Duodenal mucosa (tissue), 2 donors: ENCODE data around the gene FRYL.
"Not testable (repeated sequence)": the region's sequence is repeated elsewhere in the genome, so short reads cannot be mapped to it uniquely, and the experiment has no call there.

Experiments
- H3K27ac ChIP-seq: one replicate; pipeline ENCODE4 v1.7.0; 2013; ENCODE audit warnings: low read depth, low read length
- H3K27me3 ChIP-seq, 2 donors: one replicate each; pipeline ENCODE4 v1.7.0; 2013; ENCODE audit warnings: low read length in 2 of 2, control low read depth in 1 of 2; ENCODE audit not compliant: insufficient read depth in 2 of 2, control insufficient read depth in 1 of 2
- H3K36me3 ChIP-seq, 2 donors: one replicate each; pipeline ENCODE4 v1.7.0; 2013; ENCODE audit warnings: low read length in 2 of 2, control low read depth in 1 of 2; ENCODE audit not compliant: insufficient read depth in 2 of 2, control insufficient read depth in 1 of 2
- H3K4me1 ChIP-seq, 2 donors: one replicate each; pipeline ENCODE4 v1.7.0; 2013; ENCODE audit warnings: low read length in 2 of 2, control low read depth in 1 of 2; ENCODE audit not compliant: insufficient read depth in 2 of 2, control insufficient read depth in 1 of 2
- H3K4me3 ChIP-seq, 2 donors: one replicate each; pipeline ENCODE4 v1.7.0; 2013; ENCODE audit warnings: low read length in 2 of 2, low read depth in 1 of 2
- H3K9ac ChIP-seq, 2 donors: one replicate each; pipeline ENCODE4 v1.7.0; 2013; ENCODE audit warnings: low read length in 2 of 2, low read depth in 1 of 2
- H3K9me3 ChIP-seq, 2 donors: one replicate each; pipeline ENCODE4 v1.7.0; 2013; ENCODE audit warnings: low read length in 2 of 2, control low read depth in 1 of 2; ENCODE audit not compliant: control insufficient read depth in 1 of 2

The FRYL gene

GRCh38 chr4:48649505-48649904 is 130.6 kb downstream of the FRYL start:
- Histone ChIP-seq H3K27me3 (no peaks in the 10 kb centered on the region), H3K9ac (no peak overlapping the region), H3K9me3 (no peaks in the 10 kb centered on the region), H3K36me3 (peaks cover 0 to 6% of the 10 kb centered on the region in 2 donors), H3K4me3 (no peak overlapping the region), H3K4me1 (peaks cover 0 to 5% of the 10 kb centered on the region in 2 donors), H3K27ac (no peak overlapping the region)

GRCh38 chr4:48645225-48645794 is 134.8 kb downstream of the FRYL start:
- H3K27me3 ChIP-seq = no peaks in the 10 kb centered on the region
- H3K4me3 ChIP-seq = no peak overlapping the region
- H3K9me3 ChIP-seq = no peaks in the 10 kb centered on the region
- no peak overlapping the region for H3K9ac ChIP-seq
- H3K27ac ChIP-seq = no peak overlapping the region
- H3K4me1 ChIP-seq = peaks cover 0 to 7% of the 10 kb centered on the region in 2 donors
- H3K36me3 ChIP-seq = peaks cover 0 to under 1% of the 10 kb centered on the region in 2 donors

GRCh38 chr4:48642421-48643374 is 137.4 kb downstream of the FRYL start:
- no peak overlapping the region for H3K9ac ChIP-seq
- H3K36me3 ChIP-seq = no peaks in the 10 kb centered on the region
- H3K9me3 ChIP-seq = no peaks in the 10 kb centered on the region
- H3K4me3 ChIP-seq = no peak overlapping the region
- no peaks in the 10 kb centered on the region for H3K27me3 ChIP-seq
- H3K27ac ChIP-seq = no peak overlapping the region
- H3K4me1 ChIP-seq = peaks cover 0 to 7% of the 10 kb centered on the region in 2 donors

- Histone ChIP-seq H3K27ac (no peak overlapping the region), H3K27me3 (no peaks in the 10 kb centered on the region), H3K9ac (no peak overlapping the region), H3K4me3 (no peak overlapping the region), H3K36me3 (no peaks in the 10 kb centered on the region), H3K4me1 (peaks cover 0 to 7% of the 10 kb centered on the region in 2 donors), H3K9me3 (no peaks in the 10 kb centered on the region)
These were observed 138.7 kb downstream of the FRYL start for GRCh38 chr4:48641401-48641800.

- Histone ChIP-seq H3K9ac (no peak overlapping the region), H3K36me3 (no peaks in the 10 kb centered on the region), H3K4me3 (no peak overlapping the region), H3K27ac (no peak overlapping the region), H3K27me3 (no peaks in the 10 kb centered on the region), H3K9me3 (no peaks in the 10 kb centered on the region), H3K4me1 (peaks cover under 1 to 7% of the 10 kb centered on the region in 2 donors)
These were observed 139.4 kb downstream of the FRYL start for GRCh38 chr4:48640699-48641098.

- H3K27me3 ChIP-seq = no peaks in the 10 kb centered on the region
- no peak overlapping the region for H3K27ac ChIP-seq
- no peaks in the 10 kb centered on the region for H3K9me3 ChIP-seq
- no peak overlapping the region for H3K9ac ChIP-seq
- H3K4me3 ChIP-seq = no peak overlapping the region
- H3K36me3 ChIP-seq = no peaks in the 10 kb centered on the region
- H3K4me1 ChIP-seq = peaks cover 5 to 11% of the 10 kb centered on the region in 2 donors
These were observed 139.9 kb downstream of the FRYL start for GRCh38 chr4:48640225-48640624.

- no peaks in the 10 kb centered on the region for H3K9me3 ChIP-seq
- no peak overlapping the region for H3K9ac ChIP-seq
- no peak overlapping the region for H3K27ac ChIP-seq
- H3K27me3 ChIP-seq = no peaks in the 10 kb centered on the region
- H3K4me1 ChIP-seq = peaks cover 5 to 13% of the 10 kb centered on the region in 2 donors
- H3K36me3 ChIP-seq = no peaks in the 10 kb centered on the region
- no peak overlapping the region for H3K4me3 ChIP-seq
These were observed 140.3 kb downstream of the FRYL start for GRCh38 chr4:48639807-48640206.

- not testable (repeated sequence) for H3K27ac ChIP-seq, H3K27me3 ChIP-seq, H3K9ac ChIP-seq, H3K36me3 ChIP-seq, H3K4me3 ChIP-seq, H3K9me3 ChIP-seq
- H3K4me1 ChIP-seq = peaks cover 5 to 13% of the 10 kb centered on the region in 2 donors
These were observed 141.5 kb downstream of the FRYL start for GRCh38 chr4:48638586-48638985.

- no peak overlapping the region for H3K27ac ChIP-seq
These were observed 143.2 kb downstream of the FRYL start for GRCh38 chr4:48636911-48637310.

GRCh38 chr4:48635980-48636379 is 144.1 kb downstream of the FRYL start:
- H3K27ac ChIP-seq = no peak overlapping the region
- peaks cover 5 to 6% of the 10 kb centered on the region in 2 donors for H3K4me1 ChIP-seq
- H3K27me3 ChIP-seq = no peaks in the 10 kb centered on the region
- no peak overlapping the region for H3K4me3 ChIP-seq
- H3K9ac ChIP-seq = no peak overlapping the region
- no peaks in the 10 kb centered on the region for H3K9me3 ChIP-seq
- H3K36me3 ChIP-seq = peaks cover 4 to 5% of the 10 kb centered on the region in 2 donors

More at GRCh38 chr4:48636911-48637310, 143.2 kb downstream of the FRYL start:
- no peaks in the 10 kb centered on the region for H3K9me3 ChIP-seq
- H3K36me3 ChIP-seq = peaks cover 4 to 5% of the 10 kb centered on the region in 2 donors
- no peak overlapping the region for H3K4me3 ChIP-seq
- H3K9ac ChIP-seq = no peak overlapping the region
- H3K27me3 ChIP-seq = no peaks in the 10 kb centered on the region
- peaks cover 5 to 6% of the 10 kb centered on the region in 2 donors for H3K4me1 ChIP-seq
